GM19238 (cell line): ENCODE data around the gene ZNF484.

Source experiments
- DNase-seq: peaks from one replicate; pipeline ENCODE4 v3.0.0; 2011; ENCODE audit warnings: low spot score; ENCODE audit not compliant: insufficient read length

The ZNF484 gene

GRCh38 chr9:92795598-92796336, 82.1 kb downstream of the ZNF484 start:
- DNase-seq, result no peak
